ENCODE data around the gene EFEMP2.

DNA sequence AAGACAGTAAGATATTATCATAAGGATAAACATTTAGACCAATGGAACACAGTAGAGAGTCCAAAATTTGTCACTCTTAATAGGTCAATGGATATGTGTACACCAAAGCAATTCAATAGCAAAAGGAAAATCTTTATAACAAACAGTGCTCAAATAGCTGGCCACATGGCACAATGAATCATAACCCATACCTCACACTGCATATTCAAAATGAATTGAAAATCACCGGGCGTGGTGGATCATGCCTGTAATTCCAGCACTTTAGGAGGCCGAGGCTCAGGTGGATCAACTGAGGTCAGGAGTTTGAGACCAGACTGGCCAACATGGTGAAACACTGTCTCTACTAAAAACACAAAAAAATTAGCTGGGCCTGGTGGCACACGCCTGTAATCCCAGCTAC is 30.5 kb downstream of the EFEMP2 start:
- TF ChIP-seq, protein P1, sequence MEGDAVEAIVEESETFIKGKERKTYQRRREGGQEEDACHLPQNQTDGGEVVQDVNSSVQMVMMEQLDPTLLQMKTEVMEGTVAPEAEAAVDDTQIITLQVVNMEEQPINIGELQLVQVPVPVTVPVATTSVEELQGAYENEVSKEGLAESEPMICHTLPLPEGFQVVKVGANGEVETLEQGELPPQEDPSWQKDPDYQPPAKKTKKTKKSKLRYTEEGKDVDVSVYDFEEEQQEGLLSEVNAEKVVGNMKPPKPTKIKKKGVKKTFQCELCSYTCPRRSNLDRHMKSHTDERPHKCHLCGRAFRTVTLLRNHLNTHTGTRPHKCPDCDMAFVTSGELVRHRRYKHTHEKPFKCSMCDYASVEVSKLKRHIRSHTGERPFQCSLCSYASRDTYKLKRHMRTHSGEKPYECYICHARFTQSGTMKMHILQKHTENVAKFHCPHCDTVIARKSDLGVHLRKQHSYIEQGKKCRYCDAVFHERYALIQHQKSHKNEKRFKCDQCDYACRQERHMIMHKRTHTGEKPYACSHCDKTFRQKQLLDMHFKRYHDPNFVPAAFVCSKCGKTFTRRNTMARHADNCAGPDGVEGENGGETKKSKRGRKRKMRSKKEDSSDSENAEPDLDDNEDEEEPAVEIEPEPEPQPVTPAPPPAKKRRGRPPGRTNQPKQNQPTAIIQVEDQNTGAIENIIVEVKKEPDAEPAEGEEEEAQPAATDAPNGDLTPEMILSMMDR (IDR thresholded peaks at IDR 0.05) = no peak
- TF ChIP-seq POLR2A (IDR thresholded peaks at IDR 0.05) = no peak
